ENCODE data around the gene NPRL2. TPM values are rescaled to one million over a fixed set of nuclear protein-coding genes. Genes with fewer than 3 reads are reported as not detected.
A peak's percentile ranks its signal among the peaks of the same experiment; 100 is the strongest.

The NPRL2 gene
- total RNA-seq, 2 experiments from 2014 or later = 33.2 to 35.8 TPM

DNA sequence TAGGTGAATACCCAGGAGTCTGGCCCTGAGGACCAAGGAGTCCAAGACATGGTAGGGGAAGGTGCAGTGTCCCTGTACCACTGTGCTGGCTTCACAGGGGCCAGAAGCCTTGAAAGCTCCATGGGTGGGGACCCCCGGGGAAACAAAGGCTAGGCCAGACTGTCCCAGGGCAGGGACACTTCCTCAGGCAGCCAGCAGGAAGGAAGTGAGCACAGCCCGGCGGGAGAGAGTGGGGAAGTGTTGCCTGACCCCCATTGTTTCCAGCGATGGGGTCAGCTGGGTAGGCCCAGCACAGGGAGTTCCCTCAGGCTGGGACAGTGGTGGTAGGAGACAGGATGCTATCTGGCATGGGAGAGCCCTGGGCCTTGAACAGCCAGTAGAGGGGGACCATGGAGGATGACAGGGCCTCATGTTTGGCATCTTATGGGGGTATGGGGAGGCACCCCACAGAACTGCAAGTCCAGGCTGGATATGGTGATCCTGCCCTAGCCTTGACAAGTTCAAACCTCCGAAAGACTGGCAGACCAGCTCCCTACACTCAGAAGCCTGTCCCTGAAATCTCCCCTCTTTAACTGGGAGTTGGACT, 26.9 kb downstream of the NPRL2 start:
- H3K27me3 Mint-ChIP-seq = no peaks in the 10 kb centered on the region
- CTCF ChIA-PET = interaction anchor here (0.6 to 4.9 kb wide), 21 partner anchors 10 to 572 kb away, joined by 3 to 30 read pairs (median 5); partner anchors contain the start of genes CYB561D2, HYAL1, HYAL3 and IFRD2
- no peak overlapping the region for H3K4me3 Mint-ChIP-seq
- DNase-seq = no peak
- peaks cover 2% of the 10 kb centered on the region for H3K36me3 Mint-ChIP-seq
- peaks cover 37% of the 10 kb centered on the region for H3K4me1 Mint-ChIP-seq (ENCODE audit: low read depth)
- no peaks in the 10 kb centered on the region for H3K9me3 Mint-ChIP-seq
- no peak overlapping the region for H3K27ac Mint-ChIP-seq
- intact Hi-C loops (cut with micrococcal nuclease) = loop anchor here (1.0 kb wide), 1 partner anchor 49 kb away; no protein-coding TSS in a partner anchor
- POLR2A ChIA-PET = interaction anchor here (1.0 to 1.8 kb wide), 4 partner anchors 10 to 24 kb away, joined by 3 to 10 read pairs (median 4); partner anchors contain the start of genes HYAL3 and NAA80

GRCh38 chr3:50323092-50323600, 27.4 kb downstream of the NPRL2 start:
- DNase-seq = no peak
- H3K9me3 Mint-ChIP-seq = no peaks in the 10 kb centered on the region
- H3K4me1 Mint-ChIP-seq (ENCODE audit: low read depth) = peaks cover 34% of the 10 kb centered on the region
- peaks cover 2% of the 10 kb centered on the region for H3K36me3 Mint-ChIP-seq
- CTCF ChIA-PET = interaction anchor here (0.6 to 4.9 kb wide), 8 partner anchors 12 to 572 kb away, joined by 3 to 30 read pairs (median 10); partner anchors contain the start of genes CYB561D2, HYAL3, LSMEM2 and NAA80
- no peak overlapping the region for H3K27ac Mint-ChIP-seq
- H3K4me3 Mint-ChIP-seq = no peak overlapping the region
- intact Hi-C loops (cut with micrococcal nuclease) = no loop called here
- H3K27me3 Mint-ChIP-seq = no peaks in the 10 kb centered on the region
- POLR2A ChIA-PET = interaction anchor here (1.0 kb wide), 1 partner anchor 14 kb away, joined by 3 read pairs; no protein-coding TSS in a partner anchor

GRCh38 chr3:50322386-50323091, 28.0 kb downstream of the NPRL2 start, which contains the start of gene HYAL2:
HYAL2 (minus strand) TSS chr3:50322745; CDS start chr3:50320489, 2,256 bp downstream.
- DNase-seq = no peak
- CTCF ChIA-PET = interaction anchor here (0.6 to 3.3 kb wide), 5 partner anchors 9 to 571 kb away, joined by 3 to 15 read pairs (median 9); partner anchors contain the start of genes CYB561D2 and NPRL2
- POLR2A ChIA-PET = interaction anchor here (1.0 kb wide), 1 partner anchor 14 kb away, joined by 3 read pairs; no protein-coding TSS in a partner anchor
- intact Hi-C loops (cut with micrococcal nuclease) = no loop called here
- H3K27ac Mint-ChIP-seq = peak within 1 kb of the TSS; percentile 86
- no peaks in the 10 kb centered on the region for H3K9me3 Mint-ChIP-seq
- peaks cover 32% of the 10 kb centered on the region for H3K4me1 Mint-ChIP-seq (ENCODE audit: low read depth)
- H3K36me3 Mint-ChIP-seq = peaks cover 2% of the 10 kb centered on the region
- H3K4me3 Mint-ChIP-seq = peak within 1 kb of the TSS; percentile 77
- no peaks in the 10 kb centered on the region for H3K27me3 Mint-ChIP-seq

GRCh38 chr3:50322115-50322385, 28.5 kb downstream of the NPRL2 start:
- intact Hi-C loops (cut with micrococcal nuclease) = no loop called here
- H3K4me3 Mint-ChIP-seq = peak overlapping the region; percentile 77
- peaks cover 29% of the 10 kb centered on the region for H3K4me1 Mint-ChIP-seq (ENCODE audit: low read depth)
- H3K27me3 Mint-ChIP-seq = no peaks in the 10 kb centered on the region
- no peak for DNase-seq
- ChIA-PET CTCF (interaction anchor here (0.8 to 3.3 kb wide), 8 partner anchors 9 to 220 kb away, joined by 3 to 16 read pairs (median 4); partner anchors contain the start of genes GNAI2, HYAL3 and NAA80), POLR2A (interaction anchor here (0.6 kb wide), 1 partner anchor 11 kb away, joined by 3 read pairs; no protein-coding TSS in a partner anchor)
- H3K9me3 Mint-ChIP-seq = no peaks in the 10 kb centered on the region
- H3K36me3 Mint-ChIP-seq = peaks cover 2% of the 10 kb centered on the region
- no peak overlapping the region for H3K27ac Mint-ChIP-seq

- Mint-ChIP-seq H3K9me3 (no peaks in the 10 kb centered on the region), H3K4me3 (peak overlapping the region; percentile 77), H3K27ac (peak overlapping the region; percentile 86), H3K27me3 (no peaks in the 10 kb centered on the region), H3K4me1 (ENCODE audit: low read depth) (peaks cover 30% of the 10 kb centered on the region), H3K36me3 (peaks cover 2% of the 10 kb centered on the region)
- POLR2A ChIA-PET = interaction anchor here (0.6 kb wide), 1 partner anchor 12 kb away, joined by 3 read pairs; no protein-coding TSS in a partner anchor
- peak; percentile 88 for DNase-seq
- CTCF ChIA-PET = interaction anchor here (0.5 to 2.2 kb wide), 10 partner anchors 10 to 221 kb away, joined by 3 to 16 read pairs (median 4); partner anchors contain the start of genes GNAI2, HYAL3 and NAA80
- intact Hi-C loops (cut with micrococcal nuclease) = loop anchor here (1.0 kb wide), 2 partner anchors 16 to 22 kb away; partner anchors contain the start of genes HYAL3 and NAA80
Measured at GRCh38 chr3:50321336-50322114, 29.1 kb downstream of the NPRL2 start.

- ChIA-PET POLR2A (interaction anchor here (2.4 kb wide), 1 partner anchor 15 kb away, joined by 7 read pairs; no protein-coding TSS in a partner anchor), CTCF (interaction anchor here (0.5 to 2.2 kb wide), 11 partner anchors 10 to 221 kb away, joined by 3 to 16 read pairs (median 4); partner anchors contain the start of genes HYAL3 and NAA80)
- H3K4me3 Mint-ChIP-seq = peak overlapping the region; percentile 78
- no peaks in the 10 kb centered on the region for H3K27me3 Mint-ChIP-seq
- H3K36me3 Mint-ChIP-seq = no peaks in the 10 kb centered on the region
- DNase-seq = peak; percentile 70
- H3K4me1 Mint-ChIP-seq (ENCODE audit: low read depth) = peaks cover 33% of the 10 kb centered on the region
- intact Hi-C loops (cut with micrococcal nuclease) = loop anchor here (1.0 kb wide), 2 partner anchors 16 to 22 kb away; partner anchors contain the start of genes HYAL3 and NAA80
- no peaks in the 10 kb centered on the region for H3K9me3 Mint-ChIP-seq
- H3K27ac Mint-ChIP-seq = peak overlapping the region; percentile 16
Measured at GRCh38 chr3:50320853-50321335, 29.7 kb downstream of the NPRL2 start.

DNA sequence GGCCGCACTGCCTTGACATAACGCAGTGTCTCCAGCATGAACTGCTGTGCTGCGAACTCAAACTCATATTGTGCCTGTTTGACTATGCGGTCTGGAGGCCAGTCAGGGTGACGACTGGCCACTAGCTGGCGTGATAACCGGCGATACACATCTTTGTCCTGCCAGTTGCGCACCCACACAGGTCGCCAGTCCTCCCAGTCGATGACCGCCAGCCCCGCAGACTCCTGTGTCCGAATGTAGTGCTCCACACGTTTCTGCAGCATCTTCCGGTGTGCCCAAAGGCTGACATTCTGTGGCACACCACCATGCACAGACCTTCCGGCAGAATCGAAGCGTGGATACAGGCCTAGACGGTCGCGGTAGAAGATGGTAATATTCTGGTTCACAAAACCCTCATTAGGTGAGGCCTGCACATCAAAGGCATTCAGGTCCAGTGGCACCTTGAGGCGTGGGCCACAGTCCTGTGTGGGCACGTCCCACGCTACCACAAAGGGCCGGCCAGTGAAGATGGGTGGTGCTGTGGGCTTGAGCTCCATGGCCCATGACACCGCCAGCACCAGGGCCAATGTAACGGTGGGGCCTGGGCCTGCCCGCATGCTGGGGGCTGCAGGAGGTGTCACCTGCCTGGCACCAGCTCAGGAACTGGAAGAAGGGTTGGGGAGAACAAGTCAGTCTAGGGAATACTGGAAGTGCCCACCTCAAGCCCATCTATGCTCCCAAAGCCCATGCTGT, 30.5 kb downstream of the NPRL2 start:
- Mint-ChIP-seq H3K27ac (no peak overlapping the region), H3K36me3 (no peaks in the 10 kb centered on the region), H3K4me3 (peak overlapping the region; percentile 78), H3K27me3 (no peaks in the 10 kb centered on the region), H3K9me3 (no peaks in the 10 kb centered on the region), H3K4me1 (ENCODE audit: low read depth) (peaks cover 33% of the 10 kb centered on the region)
- no peak for DNase-seq
- ChIA-PET POLR2A (interaction anchor here (2.4 kb wide), 1 partner anchor 16 kb away, joined by 7 read pairs; no protein-coding TSS in a partner anchor), CTCF (interaction anchor here (1.0 to 2.2 kb wide), 3 partner anchors 21 to 73 kb away, joined by 3 to 16 read pairs (median 3); partner anchors contain the start of genes HYAL3 and NAA80)
- intact Hi-C loops (cut with micrococcal nuclease) = no loop called here

DNA sequence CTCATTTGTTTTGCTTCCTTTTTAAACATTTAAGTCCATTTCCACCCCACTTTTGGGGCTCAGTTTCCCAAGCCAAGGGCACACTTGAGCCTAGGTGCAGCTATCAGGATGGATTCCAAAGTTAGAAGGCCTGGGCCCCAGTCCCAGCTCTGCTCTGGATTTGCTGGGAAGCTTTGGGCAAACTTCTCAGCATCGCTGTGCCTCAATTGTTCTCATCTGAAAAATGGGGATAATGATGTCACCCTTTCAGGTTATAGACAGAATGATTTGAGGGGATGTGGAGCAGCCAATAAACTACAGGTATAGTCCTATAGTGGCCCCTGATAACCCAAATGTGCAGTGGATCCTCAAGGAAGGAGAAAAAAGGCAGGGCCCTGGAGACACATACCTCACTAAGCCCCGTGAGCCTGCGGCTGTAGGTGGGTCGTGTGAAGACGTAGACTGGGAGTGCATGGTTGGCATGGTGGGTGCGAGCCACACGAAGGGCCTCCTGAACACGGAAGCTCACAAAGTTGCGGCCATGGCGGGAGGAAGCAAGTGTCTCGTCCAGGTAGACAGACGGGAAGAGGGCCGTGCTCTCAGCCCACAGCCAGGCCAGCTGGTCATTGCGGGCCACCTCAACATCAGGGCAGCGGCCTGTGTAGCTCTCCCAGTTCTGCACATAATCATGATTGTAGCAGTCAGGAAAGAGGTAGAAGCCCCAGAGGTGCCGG, 31.2 kb downstream of the NPRL2 start:
- ChIA-PET POLR2A (interaction anchor here (1.4 to 2.4 kb wide), 3 partner anchors 9 to 20 kb away, joined by 4 to 7 read pairs (median 7); partner anchors contain the start of genes HYAL3, NAA80 and TUSC2), CTCF (interaction anchor here (0.6 to 0.7 kb wide), 2 partner anchors 63 to 92 kb away, joined by 3 read pairs; no protein-coding TSS in a partner anchor)
- no peak overlapping the region for H3K4me3 Mint-ChIP-seq

DNA sequence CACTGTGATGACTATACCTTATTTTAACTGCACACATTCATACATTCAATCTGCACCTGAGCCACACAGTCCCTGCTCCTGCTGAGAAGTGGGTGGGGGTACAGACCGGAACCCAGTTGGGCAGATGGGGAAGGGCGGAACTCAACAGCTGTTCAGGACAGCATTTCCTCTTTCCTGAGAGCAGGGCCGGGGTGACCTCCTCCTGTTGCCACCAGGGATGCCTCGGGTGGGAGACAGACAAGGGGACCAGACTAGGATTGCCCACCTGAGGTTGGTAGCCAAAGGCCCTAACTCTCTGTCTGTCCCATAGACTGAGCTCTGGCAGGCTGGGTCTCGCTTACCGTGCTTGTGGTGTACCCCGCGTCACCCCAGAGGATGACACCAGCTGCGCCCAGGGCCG, 32.0 kb downstream of the NPRL2 start:
- POLR2A ChIA-PET = interaction anchor here (1.4 to 2.4 kb wide), 3 partner anchors 9 to 19 kb away, joined by 4 to 7 read pairs (median 7); partner anchors contain the start of genes HYAL3, NAA80 and TUSC2
- Mint-ChIP-seq H3K27me3 (no peaks in the 10 kb centered on the region), H3K4me1 (ENCODE audit: low read depth) (peaks cover 33% of the 10 kb centered on the region), H3K9me3 (no peaks in the 10 kb centered on the region), H3K4me3 (no peak overlapping the region), H3K27ac (no peak overlapping the region), H3K36me3 (no peaks in the 10 kb centered on the region)
- DNase-seq = no peak
- intact Hi-C loops (cut with micrococcal nuclease) = no loop called here
- CTCF ChIA-PET = interaction anchor here (0.6 to 0.7 kb wide), 2 partner anchors 62 to 92 kb away, joined by 3 read pairs; no protein-coding TSS in a partner anchor

More for the DNA sequence above, 31.2 kb downstream of the NPRL2 start:
- no peaks in the 10 kb centered on the region for H3K9me3 Mint-ChIP-seq
- intact Hi-C loops (cut with micrococcal nuclease) = no loop called here
- no peak for DNase-seq
- H3K36me3 Mint-ChIP-seq = no peaks in the 10 kb centered on the region
- peaks cover 33% of the 10 kb centered on the region for H3K4me1 Mint-ChIP-seq (ENCODE audit: low read depth)
- H3K27ac Mint-ChIP-seq = no peak overlapping the region
- H3K27me3 Mint-ChIP-seq = no peaks in the 10 kb centered on the region

DNA sequence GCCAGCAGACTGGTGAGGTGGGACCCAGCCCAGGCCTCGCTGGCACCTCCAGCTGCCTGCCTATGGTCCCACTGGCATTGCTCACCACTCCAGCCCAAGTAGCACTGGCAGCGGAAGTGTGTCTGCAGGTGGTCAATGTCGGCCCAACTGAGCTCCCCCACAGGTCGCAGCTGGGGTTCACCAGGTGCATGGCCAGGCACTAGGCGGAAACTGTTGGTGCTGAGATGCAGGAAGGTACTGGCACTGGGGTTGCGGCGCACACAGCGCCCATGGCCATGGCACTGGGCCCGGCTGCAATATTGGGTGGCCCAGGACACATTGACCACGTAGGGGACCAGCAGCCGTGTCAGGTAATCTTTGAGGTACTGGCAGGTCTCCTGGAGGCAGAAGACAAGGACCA, 32.4 kb downstream of the NPRL2 start:
- Mint-ChIP-seq H3K9me3 (no peaks in the 10 kb centered on the region), H3K4me3 (no peak overlapping the region), H3K27me3 (no peaks in the 10 kb centered on the region), H3K27ac (no peak overlapping the region), H3K4me1 (ENCODE audit: low read depth) (peaks cover 32% of the 10 kb centered on the region), H3K36me3 (no peaks in the 10 kb centered on the region)
- intact Hi-C loops (cut with micrococcal nuclease) = no loop called here
- POLR2A ChIA-PET = interaction anchor here (1.4 to 2.2 kb wide), 2 partner anchors 10 to 18 kb away, joined by 4 to 7 read pairs; partner anchors contain the start of genes HYAL3, NAA80 and TUSC2
- CTCF ChIA-PET = interaction anchor here (2.4 kb wide), 1 partner anchor 8 kb away, joined by 8 read pairs; no protein-coding TSS in a partner anchor
- DNase-seq = no peak

Measured in activated CD4-positive, alpha-beta memory T cell treated with anti-CD3 and anti-CD28 coated beads for 36 hours (primary cell).